ENCODE results near the gene GPR107. TPM values are rescaled to one million over a fixed set of nuclear protein-coding genes. Genes with fewer than 3 reads are reported as not detected.

Gene GPR107
- total RNA-seq, 2 donors from 2014 or later, result 42.2 to 51.2 TPM

GRCh38 chr9:130054325-130054786 is 650 bp downstream of the GPR107 start:
- Histone ChIP-seq H3K4me3 (peak overlapping the region; percentile 93), H3K27ac (peak overlapping the region; percentile 84), H3K9ac (ENCODE audit: low read depth in 2 of 2, low read length in 2 of 2) (peak overlapping the region; percentile 96 to 97), H3K27me3 (no peaks in the 10 kb centered on the region), H3K9me3 (no peaks in the 10 kb centered on the region), H3K36me3 (no peaks in the 10 kb centered on the region), H3K4me1 (peaks cover 6% of the 10 kb centered on the region)
- DNase-seq, result no peak
- intact Hi-C loops (cut with DNase I), result no loop called here
- TF ChIP-seq CTCF (IDR thresholded peaks at IDR 0.05), result no peak

- no peak overlapping the region for H3K27ac ChIP-seq
- peak overlapping the region; percentile 93 for H3K4me3 ChIP-seq
- peak overlapping the region; percentile 96 to 97 for H3K9ac ChIP-seq (ENCODE audit: low read depth in 2 of 2, low read length in 2 of 2)
- intact Hi-C loops (cut with DNase I), result no loop called here
- H3K4me1 ChIP-seq, result peaks cover 6% of the 10 kb centered on the region
- no peaks in the 10 kb centered on the region for H3K9me3 ChIP-seq
- DNase-seq, result no peak
- no peak for TF ChIP-seq CTCF (IDR thresholded peaks at IDR 0.05)
- H3K36me3 ChIP-seq, result no peaks in the 10 kb centered on the region
- H3K27me3 ChIP-seq, result no peaks in the 10 kb centered on the region
These were observed 1.1 kb downstream of the GPR107 start for GRCh38 chr9:130054820-130055219.

GRCh38 chr9:130058154-130058553 is 4.4 kb downstream of the GPR107 start:
- intact Hi-C loops (cut with DNase I), result no loop called here
- Histone ChIP-seq H3K4me3 (no peak overlapping the region), H3K9me3 (no peaks in the 10 kb centered on the region), H3K27me3 (no peaks in the 10 kb centered on the region), H3K4me1 (no peaks in the 10 kb centered on the region), H3K36me3 (no peaks in the 10 kb centered on the region), H3K9ac (ENCODE audit: low read depth in 2 of 2, low read length in 2 of 2) (no peak overlapping the region), H3K27ac (peak overlapping the region; percentile 9)
- TF ChIP-seq CTCF (IDR thresholded peaks at IDR 0.05), result no peak
- DNase-seq, result no peak

- H3K4me3 ChIP-seq, result no peak overlapping the region
- H3K36me3 ChIP-seq, result no peaks in the 10 kb centered on the region
- no peak overlapping the region for H3K9ac ChIP-seq (ENCODE audit: low read depth in 2 of 2, low read length in 2 of 2)
- TF ChIP-seq CTCF (IDR thresholded peaks at IDR 0.05), result no peak
- no peaks in the 10 kb centered on the region for H3K9me3 ChIP-seq
- peak; percentile 42 for DNase-seq
- no peaks in the 10 kb centered on the region for H3K4me1 ChIP-seq
- H3K27ac ChIP-seq, result peak overlapping the region; percentile 9
- no peaks in the 10 kb centered on the region for H3K27me3 ChIP-seq
- intact Hi-C loops (cut with DNase I), result no loop called here
These were observed 5.2 kb downstream of the GPR107 start for GRCh38 chr9:130058887-130059286.

GRCh38 chr9:130060296-130060695 is 6.6 kb downstream of the GPR107 start:
- Histone ChIP-seq H3K9me3 (no peaks in the 10 kb centered on the region), H3K27me3 (no peaks in the 10 kb centered on the region), H3K9ac (ENCODE audit: low read depth in 2 of 2, low read length in 2 of 2) (no peak overlapping the region), H3K4me3 (no peak overlapping the region), H3K27ac (no peak overlapping the region), H3K4me1 (no peaks in the 10 kb centered on the region), H3K36me3 (no peaks in the 10 kb centered on the region)
- no peak for TF ChIP-seq CTCF (IDR thresholded peaks at IDR 0.05)
- intact Hi-C loops (cut with DNase I), result no loop called here
- DNase-seq, result no peak
